GM19372 (cell line): ENCODE data around the gene MAG.

Source experiments
- ATAC-seq: cut with Tn5 transposase; IDR thresholded peaks from one replicate; pipeline ENCODE4 v1.9.1; 2021; ENCODE audit warnings: mild to moderate bottlenecking, low read depth, moderate library complexity; ENCODE audit not compliant: unreplicated experiment

Gene MAG

GRCh38 chr19:35340431-35340830 lies 48.5 kb downstream of the MAG start:
- no peak for ATAC-seq

- ATAC-seq = no peak
Measured at GRCh38 chr19:35341006-35341405, 49.0 kb downstream of the MAG start.

- ATAC-seq = no peak
Measured at GRCh38 chr19:35341565-35342225, 49.7 kb downstream of the MAG start.

- ATAC-seq = no peak
Measured at GRCh38 chr19:35342430-35342829, 50.5 kb downstream of the MAG start.

- no peak for ATAC-seq
Measured at GRCh38 chr19:35344511-35345031, 52.6 kb downstream of the MAG start.

GRCh38 chr19:35345671-35346111 lies 53.7 kb downstream of the MAG start:
- ATAC-seq = no peak

GRCh38 chr19:35346193-35347052 lies 54.5 kb downstream of the MAG start:
- no peak for ATAC-seq

GRCh38 chr19:35347171-35347929 lies 55.4 kb downstream of the MAG start, which contains the start of gene FFAR1:
FFAR1 (plus strand) TSS chr19:35347902; CDS start chr19:35351552, 3,650 bp downstream.
- ATAC-seq = peak; percentile 55

- no peak for ATAC-seq
Measured at GRCh38 chr19:35347930-35348298, 56.0 kb downstream of the MAG start.

GRCh38 chr19:35348911-35349611 lies 57.1 kb downstream of the MAG start:
- no peak for ATAC-seq

GRCh38 chr19:35349614-35350521 lies 57.9 kb downstream of the MAG start:
- ATAC-seq = no peak

GRCh38 chr19:35350591-35350990 lies 58.6 kb downstream of the MAG start:
- ATAC-seq = no peak

GRCh38 chr19:35351411-35352176 lies 59.6 kb downstream of the MAG start:
- no peak for ATAC-seq

- no peak for ATAC-seq
Measured at GRCh38 chr19:35352177-35352447, 60.2 kb downstream of the MAG start.

GRCh38 chr19:35352448-35353304 lies 60.7 kb downstream of the MAG start:
- ATAC-seq = no peak

GRCh38 chr19:35353635-35354034 lies 61.7 kb downstream of the MAG start:
- no peak for ATAC-seq

- no peak for ATAC-seq
Measured at GRCh38 chr19:35354898-35355297, 62.9 kb downstream of the MAG start.
